HG02571 (cell line): ENCODE results near the gene OR10P1.

ENCODE experiments used
- ATAC-seq: cut with Tn5 transposase; IDR thresholded peaks from one replicate; pipeline ENCODE4 v1.9.1; 2021; ENCODE audit warnings: mild to moderate bottlenecking, moderate library complexity; ENCODE audit not compliant: unreplicated experiment

The OR10P1 gene

GRCh38 chr12:55682087-55682796 lies 45.5 kb downstream of the OR10P1 start:
- ATAC-seq = no peak

- no peak for ATAC-seq
Observed at GRCh38 chr12:55683676-55684075, 47.0 kb downstream of the OR10P1 start.

- ATAC-seq = no peak
Observed at GRCh38 chr12:55684761-55685370, 48.2 kb downstream of the OR10P1 start.

- no peak for ATAC-seq
Observed at GRCh38 chr12:55685671-55686070, 49.0 kb downstream of the OR10P1 start.

GRCh38 chr12:55686366-55687010 lies 49.8 kb downstream of the OR10P1 start:
- ATAC-seq = no peak
